Suprapubic skin (tissue), 4 donors: ENCODE measurements around the gene SRD5A1. TPM values are rescaled to one million over a fixed set of nuclear protein-coding genes. Genes with fewer than 3 reads are reported as not detected.
"Not testable (repeated sequence)": the region's sequence is repeated elsewhere in the genome, so short reads cannot be mapped to it uniquely, and the experiment has no call there.

Source experiments
- DNase-seq, 2 donors: peaks; one replicate each; pipeline ENCODE4 v3.0.0-alpha.2; 2019; ENCODE audit warnings: low spot score in 2 of 2
- H3K27ac ChIP-seq: fragments of 200-600 bp; sonication (generic); one replicate; pipeline ENCODE4 v1.5.1; 2019
- H3K27me3 ChIP-seq: fragments of 200-600 bp; sonication (generic); one replicate; pipeline ENCODE4 v1.5.1; 2019
- H3K36me3 ChIP-seq: fragments of 200-600 bp; sonication (generic); one replicate; pipeline ENCODE4 v1.5.1; 2019
- H3K4me1 ChIP-seq: fragments of 200-600 bp; sonication (generic); one replicate; pipeline ENCODE4 v1.5.1; 2019
- H3K4me3 ChIP-seq: fragments of 200-600 bp; sonication (generic); one replicate; pipeline ENCODE4 v1.5.1; 2019; ENCODE audit warnings: mild to moderate bottlenecking
- H3K9me3 ChIP-seq: fragments of 200-600 bp; sonication (generic); one replicate; pipeline ENCODE4 v1.5.1; 2019
- CTCF ChIP-seq, 2 donors: fragments of 200-600 bp in 1 of 2; fragments of 450-650 bp in 1 of 2; sonication (generic) in 1 of 2; IDR thresholded peaks; one replicate each; pipeline ENCODE4 v1.5.1; 2016 to 2019; ENCODE audit warnings: antibody characterized with exemption in 2 of 2, mild to moderate bottlenecking in 1 of 2, moderate library complexity in 1 of 2
- EP300 ChIP-seq: sonication (generic); formaldehyde crosslinking; IDR thresholded peaks from one replicate; pipeline ENCODE4 v1.6.1; 2017; ENCODE audit warnings: antibody characterized with exemption
- POLR2A ChIP-seq, 2 donors: fragments of 450-650 bp; IDR thresholded peaks; one replicate each; pipeline ENCODE4 v1.6.1; 2017; ENCODE audit warnings: antibody characterized with exemption in 2 of 2, mild to moderate bottlenecking in 2 of 2, moderate library complexity in 2 of 2
- POLR2AphosphoS5 ChIP-seq, 3 donors: sonication (generic); formaldehyde crosslinking; IDR thresholded peaks; one replicate each; pipeline ENCODE4 v1.6.1; 2017; ENCODE audit warnings: antibody characterized with exemption in 3 of 3
- WGBS: methylation state at CpG from one replicate; pipeline ENCODE4 v1.1.5; 2018; 5-methylcytosine and 5-hydroxymethylcytosine counted together
- total RNA-seq, 4 donors: library from RNA; depleted of rRNA; stranded (reverse); fragments of >200 nt; gene quantifications; one replicate each; pipeline ENCODE4 v1.1.0, GENCODE V29; 2016

SRD5A1 gene
- total RNA-seq, 4 donors from 2014 or later = 62.7 to 86.8 (median 74.8) TPM

- no peaks in the 10 kb centered on the region for H3K9me3 ChIP-seq
- TF ChIP-seq CTCF (IDR thresholded peaks at IDR 0.05) (no peak), POLR2A (IDR thresholded peaks at IDR 0.05) (no peak), EP300 (no peak), POLR2AphosphoS5 (IDR thresholded peaks at IDR 0.05) (no peak)
- 93% methylated on average over 11 of the region's 15 CpGs for WGBS
- H3K36me3 ChIP-seq = peaks cover 34% of the 10 kb centered on the region
- no peak overlapping the region for H3K27ac ChIP-seq
- no peak for DNase-seq
- no peaks in the 10 kb centered on the region for H3K27me3 ChIP-seq
- no peaks in the 10 kb centered on the region for H3K4me1 ChIP-seq
- H3K4me3 ChIP-seq = no peak overlapping the region
These were observed 33.5 kb downstream of the SRD5A1 start for GRCh38 chr5:6666762-6667161.

- no peak for DNase-seq
- no peaks in the 10 kb centered on the region for H3K27me3 ChIP-seq
- H3K36me3 ChIP-seq = peaks cover 34% of the 10 kb centered on the region
- H3K27ac ChIP-seq = no peak overlapping the region
- TF ChIP-seq EP300 (no peak), POLR2AphosphoS5 (IDR thresholded peaks at IDR 0.05) (no peak), POLR2A (IDR thresholded peaks at IDR 0.05) (no peak), CTCF (IDR thresholded peaks at IDR 0.05) (no peak)
- H3K4me3 ChIP-seq = no peak overlapping the region
- H3K4me1 ChIP-seq = no peaks in the 10 kb centered on the region
- H3K9me3 ChIP-seq = no peaks in the 10 kb centered on the region
- 92% methylated on average over 5 of the region's 5 CpGs for WGBS
These were observed 34.4 kb downstream of the SRD5A1 start for GRCh38 chr5:6667648-6668047.

GRCh38 chr5:6668717-6669116, 35.5 kb downstream of the SRD5A1 start:
- not testable (repeated sequence) for H3K9me3 ChIP-seq, H3K27me3 ChIP-seq, DNase-seq, H3K4me1 ChIP-seq, H3K27ac ChIP-seq, H3K4me3 ChIP-seq
- H3K36me3 ChIP-seq = peaks cover 32% of the 10 kb centered on the region
- WGBS = 87% methylated on average over 9 of the region's 9 CpGs

GRCh38 chr5:6673031-6673430, 39.8 kb downstream of the SRD5A1 start:
- Histone ChIP-seq H3K4me3 (no peak overlapping the region), H3K36me3 (peaks cover 20% of the 10 kb centered on the region), H3K9me3 (no peaks in the 10 kb centered on the region), H3K4me1 (no peaks in the 10 kb centered on the region), H3K27ac (no peak overlapping the region), H3K27me3 (no peaks in the 10 kb centered on the region)
- 57% methylated on average over 5 of the region's 5 CpGs for WGBS
- TF ChIP-seq CTCF (IDR thresholded peaks at IDR 0.05) (no peak), POLR2AphosphoS5 (IDR thresholded peaks at IDR 0.05) (no peak), POLR2A (IDR thresholded peaks at IDR 0.05) (no peak), EP300 (no peak)
- no peak for DNase-seq

- DNase-seq = no peak
- Histone ChIP-seq H3K27ac (no peak overlapping the region), H3K4me1 (no peaks in the 10 kb centered on the region), H3K4me3 (no peak overlapping the region), H3K36me3 (peaks cover 20% of the 10 kb centered on the region), H3K27me3 (no peaks in the 10 kb centered on the region), H3K9me3 (no peaks in the 10 kb centered on the region)
- TF ChIP-seq CTCF (IDR thresholded peaks at IDR 0.05) = no peak
- no peak for TF ChIP-seq POLR2AphosphoS5 (IDR thresholded peaks at IDR 0.05)
- TF ChIP-seq POLR2A (IDR thresholded peaks at IDR 0.05) = no peak
- no peak for TF ChIP-seq EP300
- WGBS = 99% methylated on average over 1 of the region's 1 CpG
These were observed 40.7 kb downstream of the SRD5A1 start for GRCh38 chr5:6673963-6674362.

- WGBS = 88% methylated on average over 3 of the region's 3 CpGs
These were observed 41.2 kb downstream of the SRD5A1 start for GRCh38 chr5:6674421-6674820.

More at GRCh38 chr5:6674421-6674820, 41.2 kb downstream of the SRD5A1 start:
- H3K4me1 ChIP-seq = no peaks in the 10 kb centered on the region
- no peak overlapping the region for H3K27ac ChIP-seq
- TF ChIP-seq POLR2AphosphoS5 (IDR thresholded peaks at IDR 0.05) = no peak
- TF ChIP-seq POLR2A (IDR thresholded peaks at IDR 0.05) = no peak
- TF ChIP-seq EP300 = no peak
- no peak for TF ChIP-seq CTCF (IDR thresholded peaks at IDR 0.05)
- H3K27me3 ChIP-seq = no peaks in the 10 kb centered on the region
- no peaks in the 10 kb centered on the region for H3K9me3 ChIP-seq
- H3K4me3 ChIP-seq = no peak overlapping the region
- H3K36me3 ChIP-seq = peaks cover 20% of the 10 kb centered on the region
- no peak for DNase-seq
